Prostate gland (tissue), 2 donors: ENCODE results near the gene NDUFAF5. TPM values are rescaled to one million over a fixed set of nuclear protein-coding genes. Genes with fewer than 3 reads are reported as not detected.
"Not testable (repeated sequence)": the region's sequence is repeated elsewhere in the genome, so short reads cannot be mapped to it uniquely, and the experiment has no call there.

Experiments
- DNase-seq: peaks from one replicate; pipeline ENCODE4 v3.0.0-alpha.2; 2019; ENCODE audit warnings: low spot score
- H3K27ac ChIP-seq, 2 donors: fragments of 200-600 bp; sonication (generic); 2 replicates each; pipeline ENCODE4 v1.5.1; 2017 to 2019
- H3K27me3 ChIP-seq: fragments of 200-600 bp; sonication (generic); replicated peaks from 2 replicates; pipeline ENCODE4 v1.5.1; 2019; ENCODE audit not compliant: insufficient read depth
- H3K36me3 ChIP-seq, 2 donors: fragments of 200-600 bp; sonication (generic); 1 replicate in 1 of 2; 2 replicates in 1 of 2; pipeline versions ENCODE4 v1.5.1 to v1.8.1; 2017 to 2019
- H3K4me1 ChIP-seq: fragments of 200-600 bp; sonication (generic); replicated peaks from 2 replicates; pipeline ENCODE4 v1.5.1; 2019
- H3K4me3 ChIP-seq, 2 donors: fragments of 200-600 bp; sonication (generic); 2 replicates each; pipeline ENCODE4 v1.5.1; 2017 to 2019
- H3K9me3 ChIP-seq: fragments of 200-600 bp; sonication (generic); 2 replicates; pipeline ENCODE4 v1.5.1; 2017
- CTCF ChIP-seq, 4 experiments: fragments of 200-600 bp in 2 of 4; fragments of 450-650 bp in 2 of 4; sonication (generic) in 2 of 4; IDR thresholded peaks; 1 replicate in 3 of 4; 2 replicates in 1 of 4; pipeline ENCODE4 v1.5.1; 2016 to 2019; ENCODE audit warnings: antibody characterized with exemption in 4 of 4, mild to moderate bottlenecking in 2 of 4, moderate library complexity in 2 of 4
- POLR2A ChIP-seq: fragments of 450-650 bp; IDR thresholded peaks from one replicate; pipeline ENCODE4 v1.6.1; 2016; ENCODE audit warnings: antibody characterized with exemption, mild to moderate bottlenecking
- POLR2AphosphoS5 ChIP-seq: sonication (generic); formaldehyde crosslinking; IDR thresholded peaks from one replicate; pipeline ENCODE4 v1.6.1; 2017; ENCODE audit warnings: antibody characterized with exemption
- WGBS: methylation state at CpG from one replicate; pipeline ENCODE4 v1.1.5; 2018; 5-methylcytosine and 5-hydroxymethylcytosine counted together
- intact Hi-C: fragments of 100-400 bp; cut with DNase I; formaldehyde crosslinking; loops from one replicate; pipeline ENCODE4 v1.14.2; 2022
- total RNA-seq, 2 donors: library from RNA; depleted of rRNA; stranded (reverse); fragments of >200 nt; gene quantifications; one replicate each; pipeline ENCODE4 v1.1.0, GENCODE V29; 2016

Gene NDUFAF5
- 10 to 100 TPM; 15.3 to 17.5 TPM for total RNA-seq

DNA sequence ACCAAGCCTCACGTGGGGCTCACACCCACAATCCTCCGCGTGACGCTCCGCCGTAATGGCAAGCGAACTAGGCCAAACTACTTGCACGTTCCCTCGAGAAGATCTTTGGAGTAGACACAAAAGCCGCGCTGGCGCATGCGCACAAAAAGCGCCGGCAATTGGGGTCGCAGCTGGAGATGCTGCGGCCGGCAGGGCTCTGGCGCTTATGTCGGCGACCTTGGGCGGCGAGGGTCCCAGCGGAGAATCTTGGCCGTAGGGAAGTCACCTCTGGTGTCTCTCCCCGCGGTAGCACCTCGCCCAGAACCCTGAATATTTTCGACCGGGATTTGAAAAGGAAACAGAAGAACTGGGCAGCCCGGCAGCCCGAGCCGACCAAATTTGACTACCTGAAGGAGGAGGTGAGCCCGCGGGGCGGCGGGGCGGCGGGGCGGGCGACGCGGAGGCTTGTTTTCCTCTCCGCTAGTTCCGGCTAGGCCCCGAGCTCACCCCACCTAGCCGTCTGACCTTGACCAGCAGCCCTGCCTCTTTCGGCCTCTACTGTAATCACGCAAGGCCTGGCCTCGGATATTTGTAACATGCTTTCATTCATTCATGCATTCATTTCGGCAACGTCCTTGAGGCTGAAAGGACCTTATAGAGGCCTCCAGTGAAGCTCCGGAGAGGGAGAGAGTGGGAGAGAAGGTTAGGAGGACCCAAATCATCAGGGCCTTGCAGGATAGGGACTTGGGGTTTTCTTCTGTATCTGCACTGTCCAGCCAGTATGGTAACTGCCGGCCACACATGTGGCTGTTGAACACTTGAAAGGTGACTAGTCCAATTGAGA lies at the start of gene NDUFAF5, which contains the start of gene ESF1:
Gene NDUFAF5 (plus strand): TSS at position 136 of the 823 bp plus-strand sequence. CDS start 41 bp downstream, at position 177.
Gene ESF1 (minus strand): TSS at position 27 of the 823 bp plus-strand sequence. CDS start 1,779 bp downstream, outside the sequence.
- peak; percentile 93 for DNase-seq
- H3K9me3 ChIP-seq, result no peaks in the 10 kb centered on the region
- no peaks in the 10 kb centered on the region for H3K27me3 ChIP-seq
- under 1% methylated on average over 54 of the region's 54 CpGs for WGBS
- peak within 1 kb of the TSS; percentile 78 to 80 for H3K4me3 ChIP-seq
- intact Hi-C loops, result no loop called here
- peak within 1 kb of the TSS; percentile 85 to 87 for H3K27ac ChIP-seq
- no peaks in the 10 kb centered on the region for H3K36me3 ChIP-seq
- TF ChIP-seq CTCF (IDR thresholded peaks at IDR 0.05), result peak in 1 of 4 experiments; percentile 4
- peak; percentile 98 for TF ChIP-seq POLR2AphosphoS5
- peak; percentile 40 for TF ChIP-seq POLR2A
- peaks cover 4% of the 10 kb centered on the region for H3K4me1 ChIP-seq

DNA sequence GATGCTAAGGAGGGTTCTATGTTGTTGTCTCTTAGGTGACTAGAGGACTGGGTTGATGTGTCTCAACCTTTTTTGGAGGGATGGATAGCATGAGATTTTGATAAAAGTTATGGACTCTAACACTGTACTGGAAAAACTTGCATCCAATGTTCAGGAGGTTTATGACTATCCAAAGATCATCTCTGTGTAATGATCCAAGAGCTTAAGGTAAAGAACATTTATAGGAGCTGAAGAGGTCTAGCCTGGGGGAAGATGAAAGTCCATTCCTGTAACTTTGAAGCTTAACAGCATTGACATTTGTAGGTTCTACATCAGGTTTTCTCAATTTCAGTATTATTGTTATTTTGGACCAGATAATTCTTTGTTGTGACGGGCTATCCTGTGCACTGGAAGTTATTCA lies 49.0 kb upstream of the NDUFAF5 start:
- WGBS, result 97% methylated on average over 1 of the region's 1 CpG
- DNase-seq, result no peak

DNA sequence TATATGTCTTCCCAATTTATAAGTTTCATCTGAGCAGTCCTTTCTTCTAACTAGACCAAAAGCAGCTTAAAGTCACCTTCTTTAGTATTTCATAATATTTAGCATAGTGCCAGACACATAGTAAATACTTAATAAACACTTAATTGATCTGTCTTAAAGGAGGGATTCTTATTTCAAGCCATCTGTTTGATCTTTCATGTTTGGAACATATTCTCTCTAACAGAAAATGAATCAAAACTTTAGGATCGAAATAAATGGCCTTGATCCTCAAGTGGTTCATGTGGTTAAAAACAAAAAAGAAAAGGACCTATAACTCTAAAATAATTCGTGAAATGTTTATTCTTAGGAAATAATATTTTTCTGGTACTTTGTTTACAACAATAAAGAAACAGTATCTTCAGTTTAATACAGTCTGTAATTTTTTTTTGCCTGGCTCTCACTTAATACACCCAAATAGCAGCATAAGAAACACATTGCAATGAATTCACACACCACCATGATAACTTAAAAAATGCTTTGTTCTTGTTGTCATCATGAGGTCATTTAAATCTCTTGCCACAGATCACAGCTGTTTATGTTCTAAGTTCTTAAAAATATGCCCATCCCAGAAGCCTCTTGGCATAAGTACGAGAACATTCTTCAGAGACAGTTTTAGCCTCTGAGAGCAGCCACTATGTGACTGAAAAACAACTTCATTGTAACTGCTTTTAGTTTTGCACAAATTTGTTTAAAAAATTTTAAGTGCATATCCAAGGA lies 48.2 kb upstream of the NDUFAF5 start:
- Histone ChIP-seq H3K27me3 (no peaks in the 10 kb centered on the region), H3K36me3 (peaks cover 0 to 7% of the 10 kb centered on the region in 2 donors), H3K4me3 (no peak overlapping the region), H3K27ac (no peak overlapping the region), H3K9me3 (no peaks in the 10 kb centered on the region), H3K4me1 (no peaks in the 10 kb centered on the region)
- intact Hi-C loops, result loop anchor here (5.0 to 10.0 kb wide), 3 partner anchors 102 to 242 kb away; partner anchors contain the start of gene TASP1
- no peak for TF ChIP-seq POLR2A
- TF ChIP-seq CTCF (IDR thresholded peaks at IDR 0.05), result no peak
- no peak for TF ChIP-seq POLR2AphosphoS5
- DNase-seq, result no peak
- 57% methylated on average over 3 of the region's 3 CpGs for WGBS

More for the DNA sequence above, 49.0 kb upstream of the NDUFAF5 start:
- no peak overlapping the region for H3K27ac ChIP-seq
- no peaks in the 10 kb centered on the region for H3K4me1 ChIP-seq
- no peaks in the 10 kb centered on the region for H3K27me3 ChIP-seq
- H3K9me3 ChIP-seq, result no peaks in the 10 kb centered on the region
- H3K4me3 ChIP-seq, result no peak overlapping the region
- intact Hi-C loops, result loop anchor here (5.0 to 10.0 kb wide), 3 partner anchors 101 to 241 kb away; partner anchors contain the start of gene TASP1
- peaks cover 0 to 7% of the 10 kb centered on the region in 2 donors for H3K36me3 ChIP-seq
- TF ChIP-seq POLR2A (no peak), POLR2AphosphoS5 (no peak), CTCF (IDR thresholded peaks at IDR 0.05) (no peak)

DNA sequence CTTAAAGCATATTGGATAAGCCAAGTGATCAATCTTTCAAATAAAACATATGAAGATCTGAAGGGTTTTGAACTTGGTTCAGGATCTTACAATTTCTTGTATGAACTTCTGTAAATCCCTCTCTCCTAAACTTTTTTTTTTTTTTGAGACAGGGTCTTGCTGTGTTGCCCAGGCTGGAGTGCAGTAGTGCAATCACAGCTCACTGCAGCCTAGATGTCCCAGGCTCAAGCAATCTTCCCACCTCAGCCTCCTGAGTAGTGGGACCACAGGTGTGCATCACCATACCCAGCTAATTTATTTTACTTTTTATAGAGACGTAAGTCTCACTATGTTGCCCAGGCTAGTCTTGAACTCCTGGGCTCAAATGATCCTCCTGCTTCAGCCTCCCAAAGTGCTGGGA lies 46.6 kb upstream of the NDUFAF5 start:
- H3K9me3 ChIP-seq, H3K27me3 ChIP-seq, DNase-seq, H3K36me3 ChIP-seq, H3K4me1 ChIP-seq, H3K4me3 ChIP-seq: not testable (repeated sequence)
- intact Hi-C loops, result loop anchor here (5.0 to 10.0 kb wide), 3 partner anchors 103 to 243 kb away; partner anchors contain the start of gene TASP1
- peak overlapping the region in 1 of 2 donors; percentile 33 for H3K27ac ChIP-seq
- 91% methylated on average over 1 of the region's 1 CpG for WGBS
